Retina (tissue), 1 donor: ENCODE measurements around the gene CXCL17.

Experiments used
- DNase-seq: peaks from one replicate; pipeline ENCODE4 v3.0.0-alpha.2; 2016

Gene CXCL17

DNA sequence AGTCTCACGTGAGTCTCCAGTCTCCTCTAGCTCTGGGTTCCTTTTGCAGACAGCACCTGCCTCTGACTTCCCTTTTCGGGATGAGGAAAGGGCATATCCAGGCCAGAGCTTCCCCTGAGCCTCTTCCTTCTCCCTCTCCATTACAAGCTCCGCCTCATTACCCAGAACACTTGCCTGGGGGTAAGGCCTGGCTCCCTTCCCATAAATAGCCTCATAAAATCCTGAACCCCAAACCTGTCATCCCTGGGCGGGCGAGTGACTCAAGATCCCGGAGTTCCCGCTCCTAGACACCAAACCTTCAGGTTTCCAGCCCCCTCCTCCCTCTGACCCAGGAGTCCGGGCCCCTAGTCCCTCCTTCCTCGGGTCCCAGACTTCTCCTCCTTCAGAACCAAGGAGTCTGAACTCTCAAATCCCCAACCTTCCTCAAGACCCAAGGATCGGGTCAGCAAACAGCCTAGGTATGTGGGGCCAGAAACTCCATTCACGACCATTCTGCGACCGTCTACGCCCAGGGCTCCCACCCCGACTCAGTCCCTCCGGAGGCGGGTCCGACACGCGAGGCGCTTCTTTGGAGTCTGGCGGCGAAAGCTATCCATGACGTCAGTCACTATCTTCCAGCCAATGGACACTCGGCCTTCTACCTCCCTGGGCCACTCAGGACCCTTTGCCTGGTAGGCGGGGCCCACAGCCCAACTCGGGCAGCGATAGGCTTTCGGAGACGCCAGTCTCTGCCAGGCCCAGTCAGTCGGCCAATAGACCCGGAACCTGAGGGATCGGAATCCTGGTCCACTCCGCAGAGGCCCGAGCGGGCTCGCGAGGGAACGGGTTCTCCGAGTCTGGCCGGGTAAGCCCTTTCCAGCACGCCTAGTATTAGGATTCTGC, 46.1 kb downstream of the CXCL17 start:
- peak; percentile 98 for DNase-seq

- no peak for DNase-seq
These were observed 48.0 kb downstream of the CXCL17 start for GRCh38 chr19:42394751-42395150.

DNA sequence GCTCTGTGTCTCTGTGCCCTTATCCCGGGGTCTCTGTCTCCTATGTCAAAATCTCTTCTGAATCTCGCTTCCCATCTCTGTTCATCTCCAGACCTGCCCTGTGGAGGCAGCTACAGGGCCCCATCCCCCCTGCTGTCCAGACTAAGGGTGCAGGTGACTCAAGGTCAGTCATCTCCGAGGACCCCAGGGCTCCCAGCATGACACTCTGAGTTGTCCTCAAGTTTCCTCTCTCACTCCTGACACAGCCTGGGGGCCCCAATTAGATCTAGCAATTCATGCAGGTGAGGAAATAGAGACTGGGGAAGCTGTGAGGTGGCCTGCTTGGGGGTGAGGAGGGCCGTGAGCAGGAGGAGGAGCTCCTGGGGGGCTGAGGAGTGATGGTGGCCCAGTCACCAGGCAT, 50.6 kb downstream of the CXCL17 start:
- no peak for DNase-seq

DNA sequence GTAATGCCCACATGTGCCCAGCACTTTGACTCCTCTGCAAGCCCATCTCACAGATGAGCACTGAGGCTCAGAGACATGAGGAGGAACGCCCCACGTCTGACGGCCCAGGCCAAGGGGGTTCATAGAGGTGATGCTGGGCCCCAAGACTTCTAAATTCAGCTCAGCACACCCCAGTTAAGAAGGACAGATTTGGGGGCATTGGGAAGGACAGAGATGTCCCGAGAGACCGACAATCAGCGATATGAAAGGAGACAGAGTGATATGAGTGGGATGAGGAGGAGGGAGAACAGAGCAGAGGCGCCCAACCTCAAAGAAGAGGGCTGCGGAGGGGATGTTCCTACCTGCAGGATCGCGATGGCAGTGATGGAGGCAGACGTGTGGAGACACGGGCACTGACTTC, 52.8 kb downstream of the CXCL17 start, which contains the start of gene CNFN:
CNFN (minus strand) TSS at position 399 of the 400 bp plus-strand sequence. CDS start 1,260 bp downstream, outside the sequence.
- no peak for DNase-seq

DNA sequence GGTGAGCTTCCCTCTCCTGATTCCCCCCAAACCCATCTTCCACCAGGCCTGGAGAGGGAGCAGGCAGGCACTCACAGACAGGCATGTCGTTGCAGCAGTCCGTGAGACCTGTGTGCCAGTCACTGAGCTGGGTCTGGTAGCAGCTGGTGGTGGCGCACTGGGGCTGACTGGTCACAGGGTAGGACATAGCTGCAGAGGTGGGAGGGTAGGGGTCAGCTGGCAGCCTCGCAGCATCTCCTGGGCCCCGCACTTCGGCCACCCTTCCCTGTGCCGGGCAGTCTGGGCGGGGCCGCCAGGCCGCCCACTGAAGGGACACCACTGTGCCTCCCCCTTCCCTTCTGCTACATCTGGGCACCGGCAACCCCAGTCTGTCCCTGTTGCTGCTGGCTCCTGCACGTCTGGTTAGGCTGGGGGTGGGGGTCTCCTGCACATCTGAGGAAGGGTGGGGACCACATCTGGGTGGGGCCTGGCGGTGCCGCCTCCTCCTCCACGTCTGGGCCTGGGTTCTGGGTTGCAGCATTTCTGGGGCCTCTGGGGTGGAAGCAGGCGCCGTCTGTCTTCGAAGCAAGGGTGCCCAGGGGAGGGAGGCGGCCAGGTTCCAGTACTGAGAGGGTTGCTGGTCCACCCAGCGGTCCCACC, 53.8 kb downstream of the CXCL17 start:
- no peak for DNase-seq

- peak; percentile 81 for DNase-seq
These were observed 55.6 kb downstream of the CXCL17 start for GRCh38 chr19:42386974-42387707.

GRCh38 chr19:42380155-42380554, 62.6 kb downstream of the CXCL17 start:
- no peak for DNase-seq
